ENCODE measurements around the gene CCDC83.

DNA sequence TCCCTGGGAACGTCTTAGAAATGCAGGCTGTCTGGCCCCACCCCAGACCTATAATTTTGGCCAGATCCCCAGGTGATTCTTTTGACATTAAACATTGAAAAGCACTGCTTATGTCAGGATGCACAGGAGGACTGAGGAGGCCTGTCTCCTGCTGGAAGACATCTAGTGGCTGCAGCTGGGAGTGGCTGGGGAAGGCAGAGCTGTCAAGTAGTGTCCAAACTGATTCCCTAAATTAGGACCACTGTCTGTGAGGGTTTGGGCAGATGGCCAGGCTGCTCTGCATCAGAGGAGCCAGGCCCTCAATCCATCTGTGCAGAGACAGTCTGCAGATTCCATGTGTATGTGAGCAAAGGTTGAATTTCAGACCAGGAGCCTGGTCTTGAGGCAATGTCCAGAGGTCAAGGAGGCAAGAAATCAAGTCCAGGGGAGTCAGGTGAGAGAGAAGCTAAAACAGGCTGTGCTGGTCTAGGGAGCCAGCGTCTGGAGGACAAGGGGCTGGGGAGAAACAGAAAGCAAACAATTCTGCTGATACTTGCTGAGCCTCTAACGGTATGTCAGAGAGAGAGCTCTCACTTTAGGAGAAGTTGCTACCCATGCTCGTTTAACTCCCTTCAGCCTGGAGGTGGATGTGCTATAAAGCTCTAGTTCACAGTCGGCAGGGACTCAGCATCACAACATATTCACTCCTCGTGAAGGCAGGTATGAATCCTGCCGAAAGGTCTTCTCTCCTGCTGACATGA lies 28.9 kb upstream of the CCDC83 start:
- TF ChIP-seq, protein P1, sequence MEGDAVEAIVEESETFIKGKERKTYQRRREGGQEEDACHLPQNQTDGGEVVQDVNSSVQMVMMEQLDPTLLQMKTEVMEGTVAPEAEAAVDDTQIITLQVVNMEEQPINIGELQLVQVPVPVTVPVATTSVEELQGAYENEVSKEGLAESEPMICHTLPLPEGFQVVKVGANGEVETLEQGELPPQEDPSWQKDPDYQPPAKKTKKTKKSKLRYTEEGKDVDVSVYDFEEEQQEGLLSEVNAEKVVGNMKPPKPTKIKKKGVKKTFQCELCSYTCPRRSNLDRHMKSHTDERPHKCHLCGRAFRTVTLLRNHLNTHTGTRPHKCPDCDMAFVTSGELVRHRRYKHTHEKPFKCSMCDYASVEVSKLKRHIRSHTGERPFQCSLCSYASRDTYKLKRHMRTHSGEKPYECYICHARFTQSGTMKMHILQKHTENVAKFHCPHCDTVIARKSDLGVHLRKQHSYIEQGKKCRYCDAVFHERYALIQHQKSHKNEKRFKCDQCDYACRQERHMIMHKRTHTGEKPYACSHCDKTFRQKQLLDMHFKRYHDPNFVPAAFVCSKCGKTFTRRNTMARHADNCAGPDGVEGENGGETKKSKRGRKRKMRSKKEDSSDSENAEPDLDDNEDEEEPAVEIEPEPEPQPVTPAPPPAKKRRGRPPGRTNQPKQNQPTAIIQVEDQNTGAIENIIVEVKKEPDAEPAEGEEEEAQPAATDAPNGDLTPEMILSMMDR (IDR thresholded peaks at IDR 0.05) = peak; percentile 12 to 34 (median 20)
- no peak for TF ChIP-seq POLR2A (IDR thresholded peaks at IDR 0.05)
- no peak for TF ChIP-seq EP300 (IDR thresholded peaks at IDR 0.05)
